ENCODE measurements around the gene WASHC4.

DNA sequence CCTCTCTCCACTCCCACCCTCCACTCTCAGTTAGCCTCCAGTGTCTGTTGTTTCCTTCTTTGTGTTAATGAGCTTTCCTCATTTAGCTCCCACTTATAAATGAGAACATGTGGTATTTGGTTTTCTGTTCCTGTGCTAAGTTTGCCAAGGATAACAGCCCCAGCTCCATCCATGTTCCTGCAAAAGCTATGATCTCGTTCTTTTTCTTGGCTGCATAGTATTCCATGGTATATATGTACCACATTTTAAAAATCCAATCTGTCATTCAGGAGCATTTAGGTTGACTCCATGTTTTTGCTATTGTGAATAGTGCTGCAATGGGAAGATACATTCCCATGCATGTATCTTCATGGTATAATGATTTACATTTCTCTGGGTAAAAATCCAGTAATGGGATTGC lies 2.8 kb upstream of the WASHC4 start:
- TF ChIP-seq CREB1 (CRISPR knock-in tag; IDR thresholded peaks at IDR 0.05) (no peak), SOX15 (CRISPR knock-in tag; IDR thresholded peaks at IDR 0.05) (no peak)
